Activated T-helper 1 cell treated with anti-CD3 and anti-CD28 coated beads, Interleukin-2, amount 50 U/mL, for 16 hours (primary cell): ENCODE data around the gene GFRAL.

Source experiments
- DNase-seq, 2 donors: peaks; one replicate each; pipeline ENCODE4 v3.0.0-alpha.2; 2020; ENCODE audit warnings: low read depth in 1 of 2, low spot score in 1 of 2

GFRAL gene

DNA sequence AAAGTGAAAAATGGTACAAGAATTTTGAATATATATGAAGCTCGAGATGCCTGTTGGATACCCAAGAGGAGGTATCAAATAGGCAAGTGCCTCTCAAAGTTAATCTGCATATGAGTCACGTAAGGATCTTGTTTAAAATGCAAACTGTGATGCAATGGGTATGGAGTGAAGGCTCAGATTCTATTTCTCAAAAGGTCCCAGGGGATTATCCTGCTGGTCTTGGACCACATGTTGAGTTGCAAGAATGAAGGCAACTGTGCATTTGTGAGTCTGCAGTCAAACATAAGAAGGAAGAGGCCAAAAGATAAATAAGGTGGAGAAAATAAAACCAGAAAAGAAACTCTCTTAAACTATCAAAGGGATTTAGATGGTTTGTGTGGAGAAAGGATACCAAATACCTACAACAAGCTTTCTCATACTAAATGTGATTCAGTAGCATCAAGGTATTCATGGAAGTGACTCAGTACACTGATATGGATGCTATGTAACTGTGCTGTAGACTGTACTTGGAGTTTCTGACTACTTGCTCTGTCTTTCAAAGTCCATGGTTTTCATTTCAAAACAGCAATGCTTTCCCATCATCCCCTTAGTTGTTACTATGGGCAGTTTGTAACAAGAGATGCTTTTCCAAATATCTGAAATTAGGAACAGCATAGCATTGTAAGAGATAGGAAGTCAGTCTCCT, 106.3 kb downstream of the GFRAL start:
- no peak for DNase-seq

DNA sequence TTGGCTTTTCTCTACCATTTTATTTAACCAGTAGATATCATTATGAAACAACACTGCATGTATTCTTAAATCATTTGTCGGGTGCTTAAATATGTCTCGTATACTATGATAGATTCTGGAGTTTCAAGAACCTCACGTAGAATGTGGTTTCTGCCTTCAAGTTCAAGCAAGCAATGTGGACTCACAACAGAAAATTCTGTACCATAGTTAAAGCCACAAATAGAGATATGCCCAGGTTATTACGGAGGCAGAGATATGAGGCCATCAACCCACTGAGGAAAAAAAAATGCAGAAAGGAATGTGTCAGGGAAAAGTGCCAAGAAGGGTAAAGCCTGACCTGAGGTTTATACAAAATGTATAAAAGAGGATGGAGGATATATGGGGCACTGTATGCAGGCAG, 109.9 kb downstream of the GFRAL start:
- DNase-seq: no peak

DNA sequence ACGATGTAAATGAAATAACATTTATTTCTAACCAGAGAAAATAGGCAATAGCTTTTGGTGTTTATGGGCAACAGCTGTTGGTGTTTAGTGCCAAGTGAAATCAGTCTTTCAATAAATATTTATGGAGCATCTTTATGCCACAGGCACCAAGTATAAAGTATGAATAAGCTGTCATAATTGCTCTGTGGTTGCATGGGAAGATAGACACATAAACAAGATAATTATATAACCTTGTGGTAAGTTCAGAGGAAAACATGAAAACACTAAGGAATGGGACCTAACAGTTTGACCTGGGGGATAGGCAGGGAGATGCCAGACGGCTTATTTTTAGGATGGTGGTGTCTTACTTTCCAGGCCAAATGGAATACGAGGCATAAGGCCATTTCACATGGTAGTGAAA, 110.9 kb downstream of the GFRAL start:
- DNase-seq: no peak

DNA sequence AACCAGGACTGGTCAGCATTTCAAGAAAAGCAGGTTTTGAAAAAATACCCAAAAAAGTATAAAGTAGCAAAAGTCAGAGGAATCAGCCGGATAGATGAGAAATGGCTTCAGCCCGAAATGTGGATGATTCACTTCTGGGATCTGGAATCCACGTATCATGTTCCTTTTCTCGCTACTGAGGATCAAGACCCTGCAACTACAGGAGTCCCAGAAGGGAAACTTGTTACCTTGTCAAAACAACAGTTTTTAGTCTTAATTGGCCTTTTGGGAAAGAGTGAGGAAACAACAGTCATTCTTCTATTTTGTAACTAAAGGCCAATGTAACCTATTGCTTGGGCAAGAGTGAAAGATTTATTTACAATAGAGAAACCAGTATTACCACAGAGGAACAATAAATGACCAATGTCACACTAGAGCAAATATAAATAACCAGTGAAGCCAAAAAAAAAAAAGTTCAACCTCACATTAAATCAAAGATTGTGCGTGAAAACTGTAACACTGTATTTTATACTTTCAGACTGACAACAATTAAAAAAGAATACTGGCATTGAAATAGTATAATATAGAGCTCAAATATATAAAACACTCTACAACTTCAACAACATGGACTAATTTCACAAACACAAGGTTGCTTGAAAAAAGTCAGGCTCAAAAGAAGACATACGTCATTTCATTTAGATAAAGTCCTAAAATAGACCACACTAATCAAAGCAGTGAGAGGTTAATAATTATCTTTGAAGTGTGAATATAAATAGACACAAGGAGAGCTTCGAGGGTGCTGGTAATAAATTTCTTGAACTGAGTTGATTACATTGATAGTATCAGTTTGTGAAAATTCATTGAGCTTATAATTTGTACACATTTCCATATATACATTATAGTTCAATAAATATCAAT, 116.2 kb downstream of the GFRAL start:
- DNase-seq: no peak

DNA sequence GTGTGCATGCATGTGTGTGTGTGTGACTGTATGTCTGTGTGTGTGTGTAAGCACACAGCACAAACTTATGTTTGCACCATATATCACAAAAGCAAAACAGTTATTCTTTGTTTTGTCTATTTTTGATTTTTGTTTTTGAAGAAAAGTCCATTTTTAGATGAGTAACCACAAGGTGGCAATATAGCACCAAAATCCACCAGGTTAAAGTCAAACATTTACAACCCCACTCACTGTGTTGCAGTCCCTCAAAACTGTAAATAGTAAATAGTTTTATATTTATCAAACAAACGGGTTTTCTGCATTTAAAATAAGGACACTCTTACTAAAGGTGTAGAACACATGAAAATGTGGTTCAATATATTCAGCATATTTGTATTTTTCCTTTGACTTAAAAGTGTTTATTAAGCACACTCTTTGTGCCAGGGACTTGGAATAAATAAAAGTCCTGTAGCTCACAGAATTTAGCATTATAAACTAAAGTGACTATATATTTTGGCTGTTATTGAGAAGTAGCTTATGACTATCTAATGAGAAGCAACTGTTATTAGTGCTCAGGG, 118.5 kb downstream of the GFRAL start:
- DNase-seq: no peak

DNA sequence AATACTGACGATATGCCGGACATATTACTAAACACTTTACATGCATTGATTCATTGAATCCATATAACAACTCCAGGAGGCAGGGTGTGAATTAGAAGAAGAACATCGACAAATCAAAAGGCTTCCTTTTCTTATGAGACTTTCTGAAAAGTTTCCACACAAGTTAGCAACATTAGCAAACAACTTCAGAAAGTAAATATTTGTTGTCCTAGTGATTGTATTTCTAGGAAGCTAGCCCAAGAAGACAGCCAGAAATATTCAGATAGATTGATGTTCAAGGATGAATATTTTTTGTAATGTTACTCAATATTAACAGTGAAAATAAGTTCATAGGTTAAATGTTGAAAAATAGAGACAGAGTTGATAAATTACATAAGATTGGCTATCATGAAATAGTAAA, 120.6 kb downstream of the GFRAL start:
- no peak for DNase-seq

DNA sequence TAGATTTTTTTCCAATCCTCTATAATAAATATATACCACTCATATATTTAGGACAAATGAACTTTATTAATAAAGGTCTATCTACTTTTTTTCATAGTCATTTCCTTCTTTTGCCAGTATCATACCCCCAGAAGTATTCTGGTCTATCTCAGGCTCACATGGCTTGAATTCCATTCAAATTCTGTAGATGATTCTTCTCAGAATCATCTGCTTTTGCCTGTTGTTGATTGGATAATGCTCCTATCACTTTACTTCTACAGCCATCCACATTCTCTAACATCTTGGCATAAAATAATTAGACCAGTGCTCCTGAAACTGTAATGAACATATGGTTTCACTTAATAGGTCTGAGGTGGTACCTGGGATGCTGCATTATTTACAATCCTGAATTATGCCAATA, 121.2 kb downstream of the GFRAL start:
- DNase-seq: no peak

DNA sequence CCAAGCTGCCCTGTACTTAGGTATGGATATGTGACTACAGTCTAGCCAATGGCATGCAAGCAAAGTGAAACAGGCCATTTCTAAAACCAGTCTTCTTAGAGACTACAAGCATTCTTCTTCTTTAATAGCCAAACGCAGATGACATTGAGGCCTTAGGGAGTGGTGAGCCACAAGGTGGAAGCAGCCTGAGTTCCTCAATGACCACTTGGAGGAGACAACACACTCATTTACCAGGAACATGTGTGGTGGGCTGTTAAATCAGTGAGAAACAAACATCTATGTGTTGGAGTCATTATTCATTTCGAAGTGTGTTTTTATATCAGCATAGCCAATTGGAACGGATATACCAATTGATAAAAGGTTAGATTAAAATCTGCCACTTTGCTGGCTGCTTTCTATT, 122.0 kb downstream of the GFRAL start:
- DNase-seq: no peak

DNA sequence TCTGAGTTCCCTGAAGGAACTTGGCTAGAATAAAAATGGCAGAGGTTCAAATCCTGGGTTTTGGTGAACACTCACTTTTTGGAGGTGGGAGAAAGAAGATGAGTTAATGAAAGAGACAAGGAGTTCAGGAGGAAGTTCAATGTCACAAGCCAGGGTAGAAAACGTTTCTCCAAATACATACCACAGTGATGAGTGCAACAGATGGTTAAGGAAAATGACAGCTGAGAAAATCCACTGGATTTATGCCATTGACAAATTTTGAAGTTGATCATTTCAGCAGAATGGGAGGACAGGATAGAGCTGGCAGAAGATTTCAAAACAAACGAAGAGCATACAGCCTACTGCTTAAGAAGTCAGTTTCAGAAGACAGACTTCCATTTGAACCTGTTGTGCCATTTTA, 122.7 kb downstream of the GFRAL start:
- no peak for DNase-seq
